ACC112 (cell line): Measurements from ENCODE around the gene NAV2.

ENCODE experiments used
- H2AFZ ChIP-seq: fragments of 200-600 bp; sonication (generic); one replicate; pipeline ENCODE4 v1.6.0; 2017; ENCODE audit warnings: antibody characterized with exemption, low read length; ENCODE audit not compliant: unreplicated experiment
- H3K27ac ChIP-seq: fragments of 200-600 bp; sonication (generic); 2 replicates; pipeline ENCODE4 v1.5.1; 2014; ENCODE audit warnings: low read depth, mild to moderate bottlenecking, antibody characterized with exemption, low read length, moderate library complexity
- H3K27me3 ChIP-seq: fragments of 200-600 bp; sonication (generic); 2 replicates; pipeline ENCODE4 v1.6.1; 2014; ENCODE audit warnings: mild to moderate bottlenecking, antibody characterized with exemption, low read length, moderate library complexity, mixed read lengths; ENCODE audit not compliant: insufficient read depth
- H3K36me3 ChIP-seq: fragments of 200-600 bp; sonication (generic); 2 replicates; pipeline ENCODE4 v1.6.1; 2016; ENCODE audit warnings: mild to moderate bottlenecking, antibody characterized with exemption, low read length, moderate library complexity, mixed read lengths; ENCODE audit not compliant: insufficient read depth
- H3K4me1 ChIP-seq: fragments of 200-600 bp; sonication (generic); one replicate; pipeline ENCODE4 v1.6.1; 2016; ENCODE audit warnings: low read length, mixed read lengths; ENCODE audit not compliant: insufficient read depth, unreplicated experiment, control insufficient read depth
- H3K4me3 ChIP-seq: fragments of 200-600 bp; sonication (generic); 2 replicates; pipeline ENCODE4 v1.5.1; 2014; ENCODE audit warnings: mild to moderate bottlenecking, low read depth, low read length
- H3K79me2 ChIP-seq: fragments of 200-600 bp; sonication (generic); one replicate; pipeline ENCODE4 v1.6.0; 2016; ENCODE audit warnings: low read length; ENCODE audit not compliant: control insufficient read depth, unreplicated experiment, insufficient read depth

The NAV2 gene

DNA sequence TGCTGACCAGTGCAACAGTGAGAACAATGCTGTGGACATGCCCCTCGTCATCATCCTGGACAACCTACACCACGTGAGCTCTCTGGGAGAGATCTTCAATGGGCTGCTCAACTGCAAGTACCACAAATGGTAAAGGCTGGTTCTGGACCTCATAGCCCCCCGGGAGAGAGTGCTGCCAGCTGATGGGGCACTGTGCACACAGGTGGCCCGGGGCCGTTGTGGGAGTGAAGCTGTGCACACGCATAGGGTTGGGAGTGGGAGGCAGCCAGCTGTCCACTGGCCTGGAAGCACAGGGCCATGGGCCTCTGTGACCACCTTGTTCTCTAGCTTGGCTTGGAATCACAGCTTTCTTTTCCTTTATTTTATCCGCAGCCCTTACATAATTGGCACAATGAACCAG is 390.6 kb downstream of the NAV2 start:
- Histone ChIP-seq H3K27ac (no peak overlapping the region), H3K4me1 (peaks cover 12% of the 10 kb centered on the region), H3K27me3 (no peaks in the 10 kb centered on the region), H3K4me3 (no peak overlapping the region), H3K79me2 (peaks cover 3% of the 10 kb centered on the region), H2AFZ (no peak overlapping the region), H3K36me3 (peaks cover 59% of the 10 kb centered on the region)

DNA sequence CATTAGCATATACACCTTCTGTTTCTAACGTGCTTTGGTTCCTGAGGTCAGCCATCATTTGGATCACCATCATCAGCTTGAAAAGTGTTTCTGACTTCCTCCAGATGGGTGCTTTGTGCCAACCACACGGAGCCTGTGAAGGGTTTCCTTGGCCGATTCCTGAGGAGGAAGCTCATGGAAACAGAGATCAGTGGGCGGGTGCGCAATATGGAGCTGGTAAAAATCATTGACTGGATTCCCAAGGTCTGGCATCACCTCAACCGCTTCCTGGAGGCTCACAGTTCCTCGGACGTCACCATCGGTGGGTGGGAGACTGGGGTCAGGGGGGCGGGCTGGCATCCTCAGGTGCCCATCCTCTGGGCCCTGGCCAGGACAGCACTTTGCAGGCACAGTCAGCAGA is 392.8 kb downstream of the NAV2 start:
- Histone ChIP-seq H3K36me3 (peaks cover 62% of the 10 kb centered on the region), H3K27me3 (no peaks in the 10 kb centered on the region), H3K4me3 (no peak overlapping the region), H3K79me2 (no peaks in the 10 kb centered on the region), H3K4me1 (peaks cover 14% of the 10 kb centered on the region), H2AFZ (no peak overlapping the region), H3K27ac (no peak overlapping the region)

DNA sequence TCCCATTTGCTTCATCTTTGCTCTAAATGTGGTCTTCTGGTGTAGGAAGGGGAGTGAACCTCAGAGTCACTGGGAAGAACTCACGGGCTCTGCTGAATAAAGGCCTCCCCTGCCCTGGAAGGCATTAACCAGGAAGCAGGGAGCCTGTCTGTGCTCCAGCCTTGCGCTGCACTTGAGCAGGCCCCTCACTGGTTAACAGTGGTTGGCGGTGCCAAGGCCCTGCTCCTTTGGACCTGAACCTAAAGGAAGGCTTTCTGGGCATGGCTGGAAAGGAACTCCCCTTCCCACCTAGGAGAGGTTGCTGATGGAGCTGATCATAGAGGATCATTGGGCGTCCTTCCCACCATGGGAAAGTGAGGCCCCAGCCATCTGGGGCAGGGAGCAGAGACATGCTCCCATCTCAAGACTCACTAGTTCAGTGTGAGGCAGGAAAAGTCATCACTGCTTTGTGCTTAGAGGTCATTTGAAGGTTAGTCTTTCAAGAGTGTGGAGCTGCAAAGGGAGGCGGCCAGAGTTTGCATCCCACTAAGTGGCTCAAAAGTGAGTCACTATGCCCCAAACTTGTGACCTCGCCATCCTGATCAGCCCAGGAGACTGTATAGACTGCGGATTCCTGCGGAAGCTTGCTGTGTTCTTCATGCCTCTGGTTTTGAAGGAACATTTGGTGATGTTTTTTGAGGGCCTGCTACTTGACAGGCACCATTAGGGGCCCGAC is 397.3 kb downstream of the NAV2 start:
- H3K4me1 ChIP-seq = peaks cover 57% of the 10 kb centered on the region
- peaks cover 48% of the 10 kb centered on the region for H3K36me3 ChIP-seq
- no peak overlapping the region for H2AFZ ChIP-seq
- H3K4me3 ChIP-seq = no peak overlapping the region
- peak overlapping the region; percentile 91 for H3K27ac ChIP-seq
- H3K27me3 ChIP-seq = no peaks in the 10 kb centered on the region
- H3K79me2 ChIP-seq = peaks cover 5% of the 10 kb centered on the region

DNA sequence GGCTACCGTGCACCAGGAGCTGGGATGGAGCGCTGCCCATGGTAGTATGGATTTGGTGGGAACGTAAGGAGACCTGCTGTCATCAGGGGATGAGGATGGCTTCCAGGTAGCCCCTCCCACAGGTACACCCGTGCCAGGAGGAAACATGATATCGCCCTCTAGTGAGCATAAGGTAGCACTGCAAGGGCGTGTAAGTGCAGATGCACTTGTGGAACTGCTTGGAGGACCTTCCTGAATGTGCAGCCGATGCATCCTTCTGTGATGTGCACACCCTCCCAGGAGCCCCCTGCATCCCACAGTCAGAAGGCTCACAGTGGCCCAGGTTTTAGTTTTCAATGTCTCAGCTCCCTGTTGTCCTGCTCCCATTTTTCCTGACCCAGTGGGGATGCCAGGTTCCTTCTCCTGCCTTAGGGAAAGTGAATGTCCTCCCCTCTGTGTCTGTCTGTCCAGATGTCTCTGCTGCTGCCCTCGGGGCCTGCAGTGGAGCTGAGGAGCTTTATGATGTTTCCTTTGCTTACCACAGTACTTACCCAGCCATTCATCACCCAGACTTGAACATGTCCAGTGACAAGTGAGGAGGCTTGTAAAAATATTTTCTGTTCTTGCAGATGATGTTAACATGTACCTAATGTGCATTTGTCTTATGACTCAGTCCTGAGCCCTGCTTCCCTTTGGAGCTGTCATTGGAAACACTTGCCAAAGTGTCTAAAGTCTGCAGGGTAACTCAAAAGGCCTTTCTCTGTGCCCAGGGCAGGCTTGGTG is 398.5 kb downstream of the NAV2 start:
- Histone ChIP-seq H2AFZ (no peak overlapping the region), H3K36me3 (peaks cover 49% of the 10 kb centered on the region), H3K4me3 (0 out of 2 replicates have a peak overlapping the region, but pooled peaks have one; percentile 34), H3K79me2 (peaks cover 5% of the 10 kb centered on the region), H3K27me3 (no peaks in the 10 kb centered on the region), H3K4me1 (peaks cover 60% of the 10 kb centered on the region), H3K27ac (peak overlapping the region; percentile 91)

DNA sequence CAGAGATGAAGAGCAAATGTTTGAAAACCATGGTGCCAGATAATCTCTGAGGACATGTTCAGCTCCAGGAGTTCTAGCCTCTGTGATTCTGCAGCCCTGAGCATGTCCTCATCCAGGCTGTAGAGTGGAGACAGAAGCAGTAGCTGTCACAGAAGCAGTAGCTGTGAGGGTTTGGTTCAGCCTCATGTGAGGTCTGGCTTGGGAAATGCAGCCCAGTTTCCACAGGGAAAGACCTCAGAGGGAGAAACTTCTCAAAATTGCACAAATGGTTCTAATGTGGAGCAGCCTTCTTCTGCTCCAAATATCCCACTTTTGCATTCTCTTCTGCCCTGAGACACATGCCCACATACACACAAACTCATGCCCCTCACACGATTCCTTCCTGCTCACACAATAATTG is 399.2 kb downstream of the NAV2 start:
- Histone ChIP-seq H3K4me3 (peak overlapping the region; percentile 34), H3K27ac (peak overlapping the region; percentile 91), H3K36me3 (peaks cover 54% of the 10 kb centered on the region)

DNA sequence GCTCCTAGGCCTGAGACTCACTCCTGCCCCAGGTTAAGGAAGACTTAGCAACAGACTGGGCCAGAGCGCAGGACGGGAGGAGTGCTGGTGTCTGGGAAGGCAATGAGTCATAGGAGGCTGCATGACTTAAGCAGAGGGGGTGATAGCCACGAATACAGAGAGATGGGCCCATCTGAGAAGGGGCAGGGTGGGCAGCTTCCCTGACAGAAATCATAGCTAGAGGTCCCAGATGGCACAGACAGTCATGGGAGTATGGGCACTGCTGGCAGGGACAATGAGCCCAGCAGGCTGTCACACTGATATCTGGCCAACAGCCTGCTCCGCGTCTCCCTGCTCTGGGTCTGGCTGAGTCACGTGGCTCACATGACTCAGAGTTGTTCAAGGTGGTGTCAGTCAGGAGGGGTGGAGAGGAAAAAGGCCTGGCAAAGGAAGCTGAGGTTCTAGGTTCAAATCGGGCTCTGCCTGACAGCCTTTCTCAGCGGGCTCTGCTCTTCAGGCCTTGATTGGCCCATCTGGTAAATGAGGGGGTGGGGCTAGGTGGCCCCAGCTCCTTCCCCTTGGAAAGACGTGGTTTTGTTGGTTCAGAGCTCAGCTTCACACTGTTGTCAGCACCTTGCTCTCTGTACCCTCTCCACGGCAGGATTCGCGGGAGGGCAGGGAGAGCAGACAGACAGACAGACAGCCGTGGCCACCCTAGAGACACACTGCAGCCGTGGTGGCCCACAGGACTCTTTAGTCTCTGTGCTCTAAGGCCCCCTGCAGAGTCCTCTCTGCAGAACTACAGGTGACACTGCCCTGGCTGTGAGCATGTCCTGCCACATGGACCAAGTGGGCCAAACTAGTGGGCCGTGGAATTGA is 399.9 kb downstream of the NAV2 start:
- Histone ChIP-seq H3K4me3 (peak overlapping the region; percentile 34), H3K27me3 (no peaks in the 10 kb centered on the region), H3K4me1 (peaks cover 60% of the 10 kb centered on the region), H3K27ac (peak overlapping the region; percentile 91), H3K36me3 (peaks cover 54% of the 10 kb centered on the region), H2AFZ (no peak overlapping the region), H3K79me2 (peaks cover 5% of the 10 kb centered on the region)

More for the DNA sequence above, 399.2 kb downstream of the NAV2 start:
- Histone ChIP-seq H3K79me2 (peaks cover 5% of the 10 kb centered on the region), H3K27me3 (no peaks in the 10 kb centered on the region), H3K4me1 (peaks cover 60% of the 10 kb centered on the region), H2AFZ (no peak overlapping the region)

DNA sequence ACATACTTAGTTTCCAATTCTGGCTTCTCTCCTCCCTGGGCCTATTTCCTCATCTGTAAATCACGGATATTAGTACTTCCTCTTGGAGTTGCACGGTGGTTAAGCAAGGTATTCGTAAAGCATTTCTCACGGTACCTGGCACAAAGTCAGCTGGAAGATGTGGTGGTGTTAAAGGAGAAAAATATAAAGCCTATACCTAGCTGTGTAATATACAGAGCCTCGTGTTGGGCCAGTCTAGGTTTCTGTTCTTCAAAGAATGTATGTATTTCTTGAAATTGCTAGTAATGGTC is 400.5 kb downstream of the NAV2 start:
- peaks cover 52% of the 10 kb centered on the region for H3K36me3 ChIP-seq
- no peak overlapping the region for H2AFZ ChIP-seq
- H3K27me3 ChIP-seq = no peaks in the 10 kb centered on the region
- H3K27ac ChIP-seq = peak overlapping the region; percentile 91
- H3K4me3 ChIP-seq = 0 out of 2 replicates have a peak overlapping the region, but pooled peaks have one; percentile 34
- peaks cover 60% of the 10 kb centered on the region for H3K4me1 ChIP-seq
- H3K79me2 ChIP-seq = peaks cover 5% of the 10 kb centered on the region

DNA sequence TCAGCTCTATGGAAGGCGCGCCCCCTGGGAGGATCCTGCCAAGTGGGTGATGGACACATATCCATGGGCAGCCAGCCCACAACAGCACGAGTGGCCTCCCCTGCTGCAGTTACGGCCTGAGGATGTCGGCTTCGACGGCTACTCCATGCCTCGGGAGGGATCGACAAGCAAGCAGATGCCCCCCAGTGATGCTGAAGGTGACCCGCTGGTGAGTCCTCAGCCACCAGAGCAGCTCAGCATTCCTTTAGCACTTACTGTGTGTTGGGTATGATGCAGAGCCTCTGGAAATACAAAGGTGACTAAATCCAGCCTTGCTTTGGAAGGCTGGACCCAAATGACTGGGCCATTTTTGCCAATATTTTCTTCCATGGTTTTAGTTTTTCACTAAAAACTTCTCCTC is 402.0 kb downstream of the NAV2 start:
- peaks cover 5% of the 10 kb centered on the region for H3K79me2 ChIP-seq
- peak overlapping the region; percentile 51 for H3K27ac ChIP-seq
- peaks cover 53% of the 10 kb centered on the region for H3K36me3 ChIP-seq

DNA sequence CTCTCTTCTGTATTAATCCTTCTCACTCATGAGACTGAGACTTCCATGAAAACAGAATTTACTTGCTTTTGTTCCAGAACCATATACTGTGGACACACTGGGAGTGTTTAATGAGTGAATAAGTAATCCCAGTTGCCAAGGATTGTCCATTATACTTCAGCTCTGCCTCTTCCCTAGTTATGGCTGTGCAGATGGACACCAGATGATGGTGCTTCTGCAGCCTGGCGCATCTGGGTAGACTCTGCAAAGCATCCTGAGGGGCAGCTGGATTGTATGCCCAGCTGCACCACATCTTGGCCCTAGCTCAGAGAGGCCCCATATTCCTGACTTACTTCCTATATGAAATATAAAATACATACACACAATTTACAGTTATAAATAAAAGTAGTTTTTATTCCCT is 404.2 kb downstream of the NAV2 start:
- H2AFZ ChIP-seq = no peak overlapping the region
- peaks cover 52% of the 10 kb centered on the region for H3K36me3 ChIP-seq

More for the DNA sequence above, 402.0 kb downstream of the NAV2 start:
- Histone ChIP-seq H3K4me1 (peaks cover 54% of the 10 kb centered on the region), H3K4me3 (no peak overlapping the region), H2AFZ (no peak overlapping the region), H3K27me3 (no peaks in the 10 kb centered on the region)

DNA sequence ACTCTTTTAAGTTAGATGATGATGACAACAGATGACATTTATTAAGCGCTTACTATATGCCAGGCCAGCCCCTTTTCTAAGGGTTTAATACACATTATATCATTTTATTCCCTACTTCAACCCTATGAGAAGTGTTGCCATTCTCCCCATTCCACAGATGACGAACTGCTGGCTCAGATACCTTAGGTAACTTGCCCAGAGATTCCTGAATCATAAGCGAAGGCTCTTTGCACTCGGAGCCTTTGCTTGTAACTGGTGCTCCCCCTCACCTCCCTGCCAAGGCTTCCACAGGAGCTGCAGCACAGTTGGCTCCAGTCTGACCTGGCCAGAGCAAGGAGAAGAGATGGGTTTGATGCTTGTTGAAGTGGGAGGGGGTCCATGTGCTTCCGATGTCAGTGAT is 404.7 kb downstream of the NAV2 start:
- peaks cover 52% of the 10 kb centered on the region for H3K36me3 ChIP-seq
- H3K79me2 ChIP-seq = peaks cover 5% of the 10 kb centered on the region
- H3K27me3 ChIP-seq = no peaks in the 10 kb centered on the region
- no peak overlapping the region for H2AFZ ChIP-seq
- H3K4me1 ChIP-seq = peaks cover 33% of the 10 kb centered on the region
- no peak overlapping the region for H3K27ac ChIP-seq
- no peak overlapping the region for H3K4me3 ChIP-seq

More for the DNA sequence above, 404.2 kb downstream of the NAV2 start:
- H3K27me3 ChIP-seq = no peaks in the 10 kb centered on the region
- H3K27ac ChIP-seq = no peak overlapping the region
- no peak overlapping the region for H3K4me3 ChIP-seq
- peaks cover 5% of the 10 kb centered on the region for H3K79me2 ChIP-seq
- peaks cover 36% of the 10 kb centered on the region for H3K4me1 ChIP-seq
